ENCODE data around the gene IL1A.
A peak's percentile ranks its signal among the peaks of the same experiment; 100 is the strongest.

The IL1A gene

GRCh38 chr2:112765251-112765650 is 19.0 kb downstream of the IL1A start:
- DNase-seq (no peak), ATAC-seq (ENCODE audit: insufficient read depth, low read depth) (no peak)
- Histone ChIP-seq H4K20me1 (ENCODE audit: insufficient read depth, low read length) (peaks cover 4% of the 10 kb centered on the region; the same call in 1 of the 2 replicates), H3K27ac (ENCODE audit: low read length) (peak overlapping the region; percentile 68), H3K9me3 (ENCODE audit: insufficient read depth, low read length, severe bottlenecking) (no peaks in the 10 kb centered on the region), H3K36me3 (ENCODE audit: insufficient read depth, low read length) (peaks cover 26% of the 10 kb centered on the region), H3K9ac (ENCODE audit: low read depth, low read length) (peak overlapping the region; percentile 92), H3K27me3 (ENCODE audit: insufficient read depth, low read length, poor library complexity) (no peaks in the 10 kb centered on the region), H3K4me1 (ENCODE audit: insufficient read depth, low read length) (peaks cover 50% of the 10 kb centered on the region), H2AFZ (ENCODE audit: low read depth, low read length) (peak overlapping the region; percentile 73), H3K4me2 (ENCODE audit: insufficient read depth, low read length) (peak overlapping the region; percentile 87), H3K4me3 (ENCODE audit: low read depth in 1 of 2, low read length in 2 of 2) (peak overlapping the region; percentile 25 to 86; a peak in 3 of 4 replicates), H3K79me2 (ENCODE audit: insufficient read depth, low read length) (peaks cover 37% of the 10 kb centered on the region)
- TF ChIP-seq EZH2 (IDR thresholded peaks at IDR 0.05; ENCODE audit: borderline replicate concordance, low read depth, low read length, severe bottlenecking) (no peak), CTCF (IDR thresholded peaks at IDR 0.05; ENCODE audit: borderline replicate concordance, extremely low read depth, low read length, poor library complexity, severe bottlenecking) (no peak)

- peak within 1 kb of the TSS; percentile 92 for H2AFZ ChIP-seq (ENCODE audit: low read depth, low read length)
- peak within 1 kb of the TSS; percentile 92 for H3K9ac ChIP-seq (ENCODE audit: low read depth, low read length)
- peak within 1 kb of the TSS; percentile 92 for H3K27ac ChIP-seq (ENCODE audit: low read length)
- peaks cover 4% of the 10 kb centered on the region; the same call in 1 of the 2 replicates for H4K20me1 ChIP-seq (ENCODE audit: insufficient read depth, low read length)
- H3K36me3 ChIP-seq (ENCODE audit: insufficient read depth, low read length), result peaks cover 35% of the 10 kb centered on the region
- peak within 1 kb of the TSS; percentile 87 for H3K4me2 ChIP-seq (ENCODE audit: insufficient read depth, low read length)
- H3K27me3 ChIP-seq (ENCODE audit: insufficient read depth, low read length, poor library complexity), result no peaks in the 10 kb centered on the region
- TF ChIP-seq CTCF (IDR thresholded peaks at IDR 0.05; ENCODE audit: borderline replicate concordance, extremely low read depth, low read length, poor library complexity, severe bottlenecking) (peak; percentile 10), EZH2 (IDR thresholded peaks at IDR 0.05; ENCODE audit: borderline replicate concordance, low read depth, low read length, severe bottlenecking) (no peak)
- peaks cover 43% of the 10 kb centered on the region for H3K79me2 ChIP-seq (ENCODE audit: insufficient read depth, low read length)
- peak; percentile 93 for ATAC-seq (ENCODE audit: insufficient read depth, low read depth)
- no peaks in the 10 kb centered on the region for H3K9me3 ChIP-seq (ENCODE audit: insufficient read depth, low read length, severe bottlenecking)
- peak within 1 kb of the TSS; percentile 73 to 86 for H3K4me3 ChIP-seq (ENCODE audit: low read depth in 1 of 2, low read length in 2 of 2)
- DNase-seq, result peak; percentile 99
- peaks cover 54% of the 10 kb centered on the region for H3K4me1 ChIP-seq (ENCODE audit: insufficient read depth, low read length)
Observed at GRCh38 chr2:112764071-112765044, 19.9 kb downstream of the IL1A start, which contains the start of gene CKAP2L. TSS of gene CKAP2L (minus strand) at chr2:112764609. CDS start at chr2:112764598, 11 bp downstream.

GRCh38 chr2:112762276-112762675 is 22.0 kb downstream of the IL1A start:
- peaks cover 42% of the 10 kb centered on the region for H3K4me1 ChIP-seq (ENCODE audit: insufficient read depth, low read length)
- peak overlapping the region; percentile 92; the same call in 1 of the 2 replicates for H3K9ac ChIP-seq (ENCODE audit: low read depth, low read length)
- no peak overlapping the region; a peak in 1 of 4 replicates for H3K4me3 ChIP-seq (ENCODE audit: low read depth in 1 of 2, low read length in 2 of 2)
- peaks cover 62% of the 10 kb centered on the region for H3K79me2 ChIP-seq (ENCODE audit: insufficient read depth, low read length)
- ATAC-seq (ENCODE audit: insufficient read depth, low read depth), result no peak
- peaks cover 56% of the 10 kb centered on the region for H3K36me3 ChIP-seq (ENCODE audit: insufficient read depth, low read length)
- no peak for DNase-seq
- peak overlapping the region; percentile 87 for H3K4me2 ChIP-seq (ENCODE audit: insufficient read depth, low read length)
- no peaks in the 10 kb centered on the region for H3K27me3 ChIP-seq (ENCODE audit: insufficient read depth, low read length, poor library complexity)
- no peaks in the 10 kb centered on the region for H3K9me3 ChIP-seq (ENCODE audit: insufficient read depth, low read length, severe bottlenecking)
- H4K20me1 ChIP-seq (ENCODE audit: insufficient read depth, low read length), result peaks cover 4% of the 10 kb centered on the region; the same call in 1 of the 2 replicates
- 0 out of 2 replicates have a peak overlapping the region, but pooled peaks have one; percentile 92 for H3K27ac ChIP-seq (ENCODE audit: low read length)
- no peak overlapping the region for H2AFZ ChIP-seq (ENCODE audit: low read depth, low read length)
- no peak for TF ChIP-seq EZH2 (IDR thresholded peaks at IDR 0.05; ENCODE audit: borderline replicate concordance, low read depth, low read length, severe bottlenecking)
- TF ChIP-seq CTCF (IDR thresholded peaks at IDR 0.05; ENCODE audit: borderline replicate concordance, extremely low read depth, low read length, poor library complexity, severe bottlenecking), result no peak

All from DND-41 (cell line).